ENCODE measurements around the gene FGR.
A peak's percentile ranks its signal among the peaks of the same experiment; 100 is the strongest.
"Not testable (repeated sequence)": the region's sequence is repeated elsewhere in the genome, so short reads cannot be mapped to it uniquely, and the experiment has no call there.

FGR gene

GRCh38 chr1:27634177-27634984, 604 bp downstream of the FGR start:
- DNase-seq = peak; percentile 27

GRCh38 chr1:27633640-27634176, 1.3 kb downstream of the FGR start:
- no peak for DNase-seq

GRCh38 chr1:27633298-27633610, 1.7 kb downstream of the FGR start:
- DNase-seq = no peak

GRCh38 chr1:27632387-27633297, 2.3 kb downstream of the FGR start:
- DNase-seq = no peak

GRCh38 chr1:27630859-27631491, 4.0 kb downstream of the FGR start:
- DNase-seq = no peak

GRCh38 chr1:27628712-27629111, 6.3 kb downstream of the FGR start:
- no peak for DNase-seq

- DNase-seq = not testable (repeated sequence)
These were observed 7.3 kb downstream of the FGR start for GRCh38 chr1:27627733-27628132.

- DNase-seq = no peak
These were observed 7.9 kb downstream of the FGR start for GRCh38 chr1:27627061-27627460.

- DNase-seq = no peak
These were observed 8.7 kb downstream of the FGR start for GRCh38 chr1:27626031-27626935.

GRCh38 chr1:27624467-27625178, 10.4 kb downstream of the FGR start:
- no peak for DNase-seq

GRCh38 chr1:27623327-27624212, 11.4 kb downstream of the FGR start:
- DNase-seq = no peak

GRCh38 chr1:27622828-27623227, 12.2 kb downstream of the FGR start:
- DNase-seq = no peak

GRCh38 chr1:27621051-27621920, 13.7 kb downstream of the FGR start:
- no peak for DNase-seq

GRCh38 chr1:27619782-27620438, 15.1 kb downstream of the FGR start:
- DNase-seq = not testable (repeated sequence)

GRCh38 chr1:27618341-27619082, 16.5 kb downstream of the FGR start:
- no peak for DNase-seq

- DNase-seq = no peak
These were observed 17.6 kb downstream of the FGR start for GRCh38 chr1:27617420-27617819.

GRCh38 chr1:27616441-27616840, 18.5 kb downstream of the FGR start:
- no peak for DNase-seq
